ENCODE measurements around the gene ACAA2. TPM values are rescaled to one million over a fixed set of nuclear protein-coding genes. Genes with fewer than 3 reads are reported as not detected.

The ACAA2 gene
- total and polyA plus RNA-seq, 2 of the 8 experiments (the other 6 are each of a cell fraction or from before 2014, with no cell fraction given): 63.4 to 151 TPM

DNA sequence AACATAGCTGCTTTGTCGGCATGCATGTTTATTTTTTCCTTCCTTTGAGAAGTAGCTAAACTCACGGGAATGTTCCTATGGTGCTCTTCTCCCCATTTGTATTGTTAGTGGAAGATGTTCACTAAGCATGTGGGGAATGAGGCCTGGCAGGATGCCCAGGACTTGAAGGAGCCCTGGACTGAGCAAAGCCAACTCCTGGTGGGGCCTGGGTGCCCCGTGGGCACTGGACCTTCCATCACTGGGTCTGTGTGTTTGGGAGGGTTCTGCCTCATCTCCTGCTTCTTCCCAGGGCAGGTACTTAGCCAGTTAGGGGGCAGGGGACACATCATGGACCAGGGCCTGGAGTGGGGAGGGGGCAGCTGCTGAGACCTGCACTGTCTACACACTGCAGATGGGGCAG, 49.3 kb downstream of the ACAA2 start (continued):
- no peak for TF ChIP-seq SP1 (IDR thresholded peaks at IDR 0.05; ENCODE audit: low read depth, low read length)
- no peak for TF ChIP-seq KDM5A (IDR thresholded peaks at IDR 0.05; ENCODE audit: low read length)
- no peak for TF ChIP-seq TAF1 (IDR thresholded peaks at IDR 0.05; ENCODE audit: low read depth, low read length)
- TF ChIP-seq USF2 (IDR thresholded peaks at IDR 0.05; ENCODE audit: low read length): no peak
